OCI-LY7 (cell line): Measurements from ENCODE around the gene WIPF3. TPM values are rescaled to one million over a fixed set of nuclear protein-coding genes. Genes with fewer than 3 reads are reported as not detected.

Experiments used
- BruUV-seq: library from RNA; stranded (reverse); fragments of 400-500 nt; replicated peaks from 2 replicates; lab custom pipeline; 2021; lab: Mats Ljungman, UMichigan
- CTCF ChIA-PET: fragments of 300-600 bp; sonication (Branson Sonifier 250); formaldehyde crosslinking; loops from one replicate; lab custom pipeline; 2022; ENCODE audit warnings: antibody characterized with exemption; ENCODE audit not compliant: unreplicated experiment; lab: Charles Lee
- POLR2A ChIA-PET: fragments of 300-600 bp; sonication (Branson Sonifier 250); formaldehyde crosslinking; loops from one replicate; lab custom pipeline; 2022; ENCODE audit warnings: antibody characterized with exemption; lab: Charles Lee
- DNase-seq: peaks from one replicate; pipeline ENCODE4 v3.0.0-alpha.2; 2015; ENCODE audit warnings: low spot score
- H2AFZ ChIP-seq: fragments of 200-600 bp; sonication (generic), shearing (Covaris generic); 2 replicates; pipeline ENCODE4 v1.6.1; 2014; ENCODE audit warnings: mild to moderate bottlenecking, antibody characterized with exemption, low read length, moderate library complexity
- H3K27ac ChIP-seq: fragments of 200-600 bp; sonication (generic); 2 replicates; pipeline ENCODE4 v1.5.1; 2014; ENCODE audit warnings: mixed run types, low read depth, mild to moderate bottlenecking, moderate library complexity, low read length, inconsistent platforms; ENCODE audit not compliant: poor library complexity, severe bottlenecking
- H3K36me3 ChIP-seq: fragments of 200-600 bp; sonication (generic); 2 replicates; pipeline ENCODE4 v1.6.1; 2014; ENCODE audit warnings: mild to moderate bottlenecking, antibody characterized with exemption, low read length, moderate library complexity, mixed read lengths; ENCODE audit not compliant: insufficient read depth
- H3K4me1 ChIP-seq: fragments of 200-600 bp; sonication (generic); 2 replicates; pipeline ENCODE4 v1.5.1; 2014; ENCODE audit warnings: mild to moderate bottlenecking, low read length; ENCODE audit not compliant: insufficient read depth, poor library complexity, severe bottlenecking
- H3K4me2 ChIP-seq: fragments of 200-600 bp; sonication (generic); 2 replicates; pipeline ENCODE4 v1.6.1; 2014; ENCODE audit warnings: mild to moderate bottlenecking, low read length
- H3K4me3 ChIP-seq: fragments of 200-600 bp; sonication (generic); 2 replicates; pipeline ENCODE4 v1.5.1; 2014; ENCODE audit warnings: mild to moderate bottlenecking, low read depth, low read length; ENCODE audit not compliant: poor library complexity, severe bottlenecking
- H3K79me2 ChIP-seq: fragments of 200-600 bp; sonication (generic); 2 replicates; pipeline ENCODE4 v1.6.1; 2016; ENCODE audit warnings: low read depth, mild to moderate bottlenecking, low read length, moderate library complexity, mixed read lengths; ENCODE audit not compliant: insufficient read depth
- H3K9me2 ChIP-seq: fragments of 200-600 bp; sonication (generic); 2 replicates; pipeline ENCODE4 v1.6.1; 2016; ENCODE audit warnings: mild to moderate bottlenecking, low read length, mixed read lengths; ENCODE audit not compliant: insufficient read depth
- H3K9me3 ChIP-seq: fragments of 200-600 bp; sonication (generic); 2 replicates; pipeline ENCODE4 v1.6.1; 2014; ENCODE audit warnings: mild to moderate bottlenecking, mixed run types, low read length, mixed read lengths
- H4K20me1 ChIP-seq: fragments of 200-600 bp; sonication (generic); 2 replicates; pipeline ENCODE4 v1.6.1; 2014; ENCODE audit warnings: mild to moderate bottlenecking, antibody characterized with exemption, low read length, moderate library complexity, mixed read lengths; ENCODE audit not compliant: insufficient read depth
- CTCF ChIP-seq: fragments of 200-600 bp; sonication (generic); conservative IDR thresholded peaks from 2 replicates; pipeline ENCODE4 v1.5.1; 2014; ENCODE audit warnings: mild to moderate bottlenecking, antibody characterized with exemption, low read length, moderate library complexity, mixed read lengths
- EZH2phosphoT487 ChIP-seq: fragments of 200-600 bp; sonication (generic); IDR thresholded peaks from 2 replicates; pipeline ENCODE4 v1.6.1; 2018; ENCODE audit warnings: low read depth, borderline replicate concordance, mild to moderate bottlenecking, mixed run types, antibody characterized with exemption, low read length, moderate library complexity, mixed read lengths
- intact Hi-C: fragments of 100-400 bp; cut with micrococcal nuclease; formaldehyde crosslinking; loops from one replicate; pipeline ENCODE4 v1.10.0; 2022; ENCODE audit not compliant: unreplicated experiment
- total RNA-seq, 2 experiments: library from RNA; depleted of rRNA in 1 of 2; stranded (reverse); fragments of >200 nt in 1 of 2; shearing (Covaris generic) in 1 of 2; gene quantifications; 2 replicates each; pipeline ENCODE4 v1.2.3, GENCODE V29; 2014 to 2022

WIPF3 gene
- total RNA-seq, 2 experiments from 2014 or later: not detected

- H3K4me3 ChIP-seq: no peak overlapping the region
- no TSS peak for BruUV-seq
- H4K20me1 ChIP-seq: no peaks in the 10 kb centered on the region
- no peak overlapping the region for H2AFZ ChIP-seq
- intact Hi-C loops: no loop called here
- no peak overlapping the region for H3K27ac ChIP-seq
- H3K9me2 ChIP-seq: no peaks in the 10 kb centered on the region
- H3K4me2 ChIP-seq: peak overlapping the region; percentile 17; the same call in 1 of the 2 replicates
- POLR2A ChIA-PET: interaction anchor here (0.6 kb wide), 1 partner anchor 22 kb away, joined by 3 read pairs; no protein-coding TSS in a partner anchor
- no peak for TF ChIP-seq EZH2phosphoT487
- no peak for TF ChIP-seq CTCF
- H3K36me3 ChIP-seq: no peaks in the 10 kb centered on the region
- H3K79me2 ChIP-seq: no peaks in the 10 kb centered on the region
- CTCF ChIA-PET: interaction anchor here (0.5 kb wide), 1 partner anchor 28 kb away, joined by 3 read pairs; no protein-coding TSS in a partner anchor
- DNase-seq: no peak
- no peaks in the 10 kb centered on the region for H3K9me3 ChIP-seq
- H3K4me1 ChIP-seq: no peaks in the 10 kb centered on the region
Observed at GRCh38 chr7:29825775-29826529, 19.6 kb downstream of the WIPF3 start.

DNA sequence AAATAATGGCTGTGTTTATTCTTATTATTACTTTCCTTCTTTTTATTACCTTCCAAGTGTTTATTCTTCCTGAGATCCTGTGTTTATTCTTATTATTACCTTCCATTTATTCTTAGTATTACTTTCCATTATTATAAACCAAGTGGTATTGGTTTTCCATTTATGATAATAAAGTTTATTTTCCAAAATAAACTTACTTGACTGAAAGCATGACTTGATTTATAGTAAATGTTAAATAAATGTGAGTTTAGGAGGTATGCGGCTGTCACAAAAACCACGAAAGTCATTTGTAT is 20.2 kb downstream of the WIPF3 start:
- no TSS peak for BruUV-seq
- TF ChIP-seq CTCF (no peak), EZH2phosphoT487 (no peak)
- Histone ChIP-seq H3K9me3 (no peaks in the 10 kb centered on the region), H3K9me2 (no peaks in the 10 kb centered on the region), H2AFZ (no peak overlapping the region), H3K4me1 (no peaks in the 10 kb centered on the region), H3K36me3 (no peaks in the 10 kb centered on the region), H3K27ac (no peak overlapping the region), H4K20me1 (no peaks in the 10 kb centered on the region), H3K4me2 (no peak overlapping the region), H3K4me3 (no peak overlapping the region), H3K79me2 (no peaks in the 10 kb centered on the region)
- no peak for DNase-seq
- ChIA-PET CTCF (no interaction called here), POLR2A (no interaction called here)
- intact Hi-C loops: no loop called here

DNA sequence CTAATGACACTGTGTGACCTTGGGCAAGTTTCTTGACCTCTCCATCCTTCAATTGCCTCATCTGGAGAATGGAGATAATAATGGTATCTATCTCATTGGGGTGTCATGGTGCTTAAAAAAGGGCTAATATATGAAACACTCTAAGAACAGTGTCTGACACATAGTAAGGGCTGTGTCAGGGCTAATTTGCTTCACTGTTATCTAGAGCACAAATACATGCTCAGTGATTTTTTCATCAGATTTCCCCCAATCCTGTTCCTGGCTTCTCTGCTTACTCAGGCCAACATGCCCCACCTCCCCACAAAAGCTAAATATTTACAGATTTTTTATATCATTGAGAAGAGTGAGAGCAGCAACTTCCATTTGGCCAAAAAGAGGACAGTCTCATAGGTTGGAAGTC is 20.6 kb downstream of the WIPF3 start:
- POLR2A ChIA-PET: no interaction called here
- intact Hi-C loops: no loop called here
- H3K9me2 ChIP-seq: no peaks in the 10 kb centered on the region

More for the DNA sequence above, 20.6 kb downstream of the WIPF3 start:
- H2AFZ ChIP-seq: no peak overlapping the region
- no peak overlapping the region for H3K4me3 ChIP-seq
- H3K36me3 ChIP-seq: no peaks in the 10 kb centered on the region
- no TSS peak for BruUV-seq
- DNase-seq: no peak
- H3K27ac ChIP-seq: no peak overlapping the region
- no peak for TF ChIP-seq EZH2phosphoT487
- no peak for TF ChIP-seq CTCF
- no peaks in the 10 kb centered on the region for H3K9me3 ChIP-seq
- CTCF ChIA-PET: no interaction called here
- no peaks in the 10 kb centered on the region for H3K79me2 ChIP-seq
- H3K4me1 ChIP-seq: no peaks in the 10 kb centered on the region
- no peaks in the 10 kb centered on the region for H4K20me1 ChIP-seq
- no peak overlapping the region for H3K4me2 ChIP-seq
